Measurements from ENCODE around the gene MYOT. TPM values are rescaled to one million over a fixed set of nuclear protein-coding genes. Genes with fewer than 3 reads are reported as not detected.

MYOT gene
- total and polyA plus RNA-seq, 9 donors, result 0.23 to 2.2 (median 1.1) TPM; not detected in 2

- TF ChIP-seq EP300 (IDR thresholded peaks at IDR 0.05) (no peak), CTCF (IDR thresholded peaks at IDR 0.05) (no peak), POLR2A (IDR thresholded peaks at IDR 0.05) (no peak)
- Histone ChIP-seq H3K27ac (no peak overlapping the region), H3K27me3 (no peaks in the 10 kb centered on the region), H3K4me1 (ENCODE audit: insufficient read depth) (no peaks in the 10 kb centered on the region), H3K4me3 (no peak overlapping the region), H3K36me3 (no peaks in the 10 kb centered on the region), H3K9me3 (no peaks in the 10 kb centered on the region)
- DNase-seq, result no peak
- 96 to 100% (median 98%) methylated on average over 1 of the region's 1 CpG for WGBS, 3 donors
- intact Hi-C loops (cut with DNase I), result no loop called here
Measured at GRCh38 chr5:137902408-137903133, 34.9 kb downstream of the MYOT start.

- WGBS, 3 donors, result 73 to 86% (median 80%) methylated on average over 2 of the region's 2 CpGs
- Histone ChIP-seq H3K9me3 (no peaks in the 10 kb centered on the region), H3K27ac (no peak overlapping the region), H3K27me3 (no peaks in the 10 kb centered on the region), H3K36me3 (no peaks in the 10 kb centered on the region), H3K4me1 (ENCODE audit: insufficient read depth) (no peaks in the 10 kb centered on the region), H3K4me3 (no peak overlapping the region)
- intact Hi-C loops (cut with DNase I), result loop anchor here in 1 of 4 donors (5.0 kb wide), 1 partner anchor 1308 kb away; no protein-coding TSS in a partner anchor
- TF ChIP-seq POLR2A (IDR thresholded peaks at IDR 0.05) (no peak), CTCF (IDR thresholded peaks at IDR 0.05) (no peak), EP300 (IDR thresholded peaks at IDR 0.05) (no peak)
- DNase-seq, result no peak
Measured at GRCh38 chr5:137914758-137915157, 47.1 kb downstream of the MYOT start.

GRCh38 chr5:137916923-137917322, 49.3 kb downstream of the MYOT start:
- Histone ChIP-seq H3K9me3 (no peaks in the 10 kb centered on the region), H3K4me1 (ENCODE audit: insufficient read depth) (no peaks in the 10 kb centered on the region), H3K27me3 (no peaks in the 10 kb centered on the region), H3K4me3 (no peak overlapping the region), H3K27ac (no peak overlapping the region), H3K36me3 (no peaks in the 10 kb centered on the region)
- TF ChIP-seq EP300 (IDR thresholded peaks at IDR 0.05), result no peak
- TF ChIP-seq CTCF (IDR thresholded peaks at IDR 0.05), result no peak
- TF ChIP-seq POLR2A (IDR thresholded peaks at IDR 0.05), result no peak
- DNase-seq, result no peak
- WGBS, 3 donors, result 96 to 98% (median 97%) methylated on average over 1 of the region's 1 CpG
- intact Hi-C loops (cut with DNase I), result no loop called here

GRCh38 chr5:137921931-137922330, 54.3 kb downstream of the MYOT start:
- WGBS, 3 donors, result 66 to 73% (median 72%) methylated on average over 3 of the region's 3 CpGs
- no peaks in the 10 kb centered on the region for H3K27me3 ChIP-seq
- no peak overlapping the region for H3K27ac ChIP-seq
- intact Hi-C loops (cut with DNase I), result no loop called here
- no peaks in the 10 kb centered on the region for H3K36me3 ChIP-seq
- no peaks in the 10 kb centered on the region for H3K9me3 ChIP-seq
- TF ChIP-seq POLR2A (IDR thresholded peaks at IDR 0.05) (no peak), CTCF (IDR thresholded peaks at IDR 0.05) (no peak), EP300 (IDR thresholded peaks at IDR 0.05) (no peak)
- DNase-seq, result no peak
- no peaks in the 10 kb centered on the region for H3K4me1 ChIP-seq (ENCODE audit: insufficient read depth)
- no peak overlapping the region for H3K4me3 ChIP-seq

Measured in ovary (tissue), 9 donors.